B cell (primary cell): ENCODE results near the gene OR52I1. TPM values are rescaled to one million over a fixed set of nuclear protein-coding genes. Genes with fewer than 3 reads are reported as not detected.

ENCODE experiments used
- ATAC-seq: fragments of 200-7000 bp; cut with Tn5 transposase; one replicate; pipeline ENCODE4 v1.10.0; 2021; ENCODE audit warnings: low read depth, mild to moderate bottlenecking, moderate number of reproducible peaks, moderate library complexity
- CTCF ChIA-PET: fragments of 350-600 bp; sonication (Branson Sonifier 250); formaldehyde crosslinking; loops from one replicate; lab custom pipeline; 2021; ENCODE audit warnings: antibody characterized with exemption, inconsistent platforms; lab: Charles Lee
- POLR2A ChIA-PET: fragments of 350-600 bp; sonication (Branson Sonifier 250); formaldehyde crosslinking; loops from one replicate; lab custom pipeline; 2021; ENCODE audit warnings: antibody characterized with exemption; lab: Charles Lee
- DNase-seq: peaks from one replicate; pipeline ENCODE4 v3.0.0; 2013
- H2AFZ ChIP-seq: 2 replicates; pipeline ENCODE4 v1.6.1; 2012; ENCODE audit warnings: mild to moderate bottlenecking, low read depth, low read length; ENCODE audit not compliant: insufficient read depth, poor library complexity, severe bottlenecking
- H3K27ac ChIP-seq, 2 donors: 1 replicate in 1 of 2; 2 replicates in 1 of 2; pipeline ENCODE4 v1.5.1; 2012 to 2013; ENCODE audit warnings: low read length in 2 of 2, mild to moderate bottlenecking in 2 of 2, moderate library complexity in 1 of 2
- H3K27me3 ChIP-seq, 4 experiments: fragments of 200-600 bp in 1 of 4; sonication (generic) in 1 of 4; replicated peaks in 1 of 4; 1 replicate in 2 of 4; 2 replicates in 2 of 4; pipeline versions ENCODE4 v1.6.1 to v1.7.0; 2013 to 2016; ENCODE audit warnings: low read length in 3 of 4, mild to moderate bottlenecking in 2 of 4, mixed read lengths in 1 of 4, moderate library complexity in 1 of 4; ENCODE audit not compliant: insufficient read depth in 4 of 4, control insufficient read depth in 3 of 4; ENCODE audit errors: control extremely low read depth in 1 of 4
- H3K36me3 ChIP-seq, 2 experiments: replicated peaks in 1 of 2; 1 replicate in 1 of 2; 2 replicates in 1 of 2; pipeline versions ENCODE4 v1.6.1 to v1.7.1; 2013; ENCODE audit warnings: low read length in 1 of 2; ENCODE audit not compliant: insufficient read depth in 2 of 2, control insufficient read depth in 1 of 2; ENCODE audit errors: control extremely low read depth in 1 of 2, extremely low read depth in 1 of 2
- H3K4me1 ChIP-seq, 2 donors: fragments of 200-600 bp in 1 of 2; sonication (generic) in 1 of 2; 1 replicate in 1 of 2; 2 replicates in 1 of 2; pipeline versions ENCODE4 v1.5.1 to v1.6.1; 2013 to 2017; ENCODE audit warnings: low read length in 2 of 2; ENCODE audit not compliant: control insufficient read depth in 2 of 2, insufficient read depth in 2 of 2
- H3K4me2 ChIP-seq: replicated peaks from 2 replicates; pipeline ENCODE3; 2012; ENCODE audit warnings: mild to moderate bottlenecking, low read depth, low read length; ENCODE audit not compliant: poor library complexity, severe bottlenecking
- H3K4me3 ChIP-seq, 5 experiments: fragments of 200-600 bp in 1 of 5; sonication (generic) in 1 of 5; 1 replicate in 3 of 5; 2 replicates in 2 of 5; pipeline versions ENCODE4 v1.5.1 to v1.7.0; 2011 to 2016; ENCODE audit warnings: low read length in 4 of 5, mild to moderate bottlenecking in 4 of 5, low read depth in 2 of 5, control low read depth in 1 of 5, moderate library complexity in 1 of 5; ENCODE audit not compliant: insufficient read depth in 1 of 5; ENCODE audit errors: control extremely low read depth in 1 of 5, extremely low read depth in 1 of 5
- H3K79me2 ChIP-seq: fragments of 200-600 bp; sonication (generic); one replicate; pipeline ENCODE4 v1.6.0; 2016; ENCODE audit warnings: low read length; ENCODE audit not compliant: control insufficient read depth, insufficient read depth
- H3K9ac ChIP-seq: fragments of 200-600 bp; sonication (generic); 2 replicates; pipeline ENCODE4 v1.6.1; 2017; ENCODE audit warnings: mild to moderate bottlenecking, low read length, moderate library complexity
- H3K9me3 ChIP-seq, 3 donors: one replicate each; pipeline versions ENCODE4 v1.6.1 to v1.7.1; 2013; ENCODE audit warnings: low read length in 2 of 3; ENCODE audit not compliant: control insufficient read depth in 2 of 3, insufficient read depth in 1 of 3; ENCODE audit errors: control extremely low read depth in 1 of 3
- H4K20me1 ChIP-seq: 2 replicates; pipeline ENCODE4 v1.6.0; 2012; ENCODE audit warnings: mild to moderate bottlenecking, low read length; ENCODE audit not compliant: insufficient read depth, control insufficient read depth, poor library complexity, severe bottlenecking
- H3K27ac Mint-ChIP-seq: one replicate; pipeline ENCODE4 v1.8.0; 2021; ENCODE audit warnings: mixed read lengths
- H3K27me3 Mint-ChIP-seq: one replicate; pipeline ENCODE4 v1.8.0; 2021; ENCODE audit warnings: mixed read lengths
- H3K4me1 Mint-ChIP-seq: one replicate; pipeline ENCODE4 v1.8.0; 2021; ENCODE audit warnings: mixed read lengths
- H3K4me3 Mint-ChIP-seq: one replicate; pipeline ENCODE4 v1.8.0; 2021; ENCODE audit warnings: mixed read lengths
- H3K9me3 Mint-ChIP-seq: one replicate; pipeline ENCODE4 v1.8.0; 2022; ENCODE audit warnings: mixed read lengths; ENCODE audit not compliant: insufficient read depth
- EZH2 ChIP-seq: IDR thresholded peaks from 2 replicates; pipeline ENCODE4 v1.6.1; 2012; ENCODE audit warnings: borderline replicate concordance, low read depth, mild to moderate bottlenecking, moderate library complexity, low read length; ENCODE audit not compliant: insufficient read depth, poor library complexity, severe bottlenecking
- WGBS: methylation state at CpG from one replicate; pipeline ENCODE4 v1.1.5; 2013; ENCODE audit warnings: missing lambda C conversion rate; ENCODE audit not compliant: insufficient coverage; 5-methylcytosine and 5-hydroxymethylcytosine counted together
- intact Hi-C: fragments of 100-400 bp; cut with micrococcal nuclease; formaldehyde crosslinking; loops from one replicate; pipeline ENCODE4 v1.10.0; 2022
- polyA minus RNA-seq: library from RNA; depleted of rRNA, polyadenylated mRNA; stranded (reverse); fragments of >200 nt; gene quantifications from 2 replicates; pipeline ENCODE4 v1.2.3, GENCODE V29; 2012
- polyA plus RNA-seq: library from polyadenylated mRNA; depleted of rRNA; stranded (reverse); fragments of >200 nt; gene quantifications from 2 replicates; pipeline ENCODE4 v1.2.3, GENCODE V29; 2012
- total RNA-seq, 2 donors: library from RNA; stranded (reverse); fragments of 120-200 nt in 1 of 2; gene quantifications; 1 replicate in 1 of 2; 2 replicates in 1 of 2; pipeline versions ENCODE4 v1.2.3 to v1.2.4, GENCODE V29; 2013 to 2022
- TF ChIP-seq, protein P1 (sequence below): fragments of 200-600 bp; IDR thresholded peaks from one replicate; pipeline ENCODE4 v1.8.0; 2022; ENCODE audit warnings: antibody characterized with exemption, mild to moderate bottlenecking

Gene OR52I1, protein sequence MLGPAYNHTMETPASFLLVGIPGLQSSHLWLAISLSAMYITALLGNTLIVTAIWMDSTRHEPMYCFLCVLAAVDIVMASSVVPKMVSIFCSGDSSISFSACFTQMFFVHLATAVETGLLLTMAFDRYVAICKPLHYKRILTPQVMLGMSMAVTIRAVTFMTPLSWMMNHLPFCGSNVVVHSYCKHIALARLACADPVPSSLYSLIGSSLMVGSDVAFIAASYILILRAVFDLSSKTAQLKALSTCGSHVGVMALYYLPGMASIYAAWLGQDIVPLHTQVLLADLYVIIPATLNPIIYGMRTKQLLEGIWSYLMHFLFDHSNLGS
- not detected in 2 replicates for total RNA-seq
- not detected for total RNA-seq (2013)
- polyA plus RNA-seq: not detected in 2 replicates
- not detected in 2 replicates for polyA minus RNA-seq

- DNase-seq (no peak), ATAC-seq (no peak)
- Histone ChIP-seq H3K27me3 (no peaks in the 10 kb centered on the region), H3K4me1 (no peaks in the 10 kb centered on the region), H2AFZ (no peak within 1 kb of the TSS), H3K27ac (no peak within 1 kb of the TSS), H3K9me3 (no peaks in the 10 kb centered on the region), H3K4me2 (no peak within 1 kb of the TSS), H3K36me3 (peaks cover 0 to 17% of the 10 kb centered on the region in 2 experiments), H3K9ac (no peak within 1 kb of the TSS), H4K20me1 (no peaks in the 10 kb centered on the region), H3K79me2 (no peaks in the 10 kb centered on the region), H3K4me3 (no peak within 1 kb of the TSS)
- intact Hi-C loops: no loop called here
- no peak within 1 kb of the TSS for H3K4me3 Mint-ChIP-seq
- ChIA-PET POLR2A (no interaction called here), CTCF (interaction anchor here (1.4 kb wide), 1 partner anchor 406 kb away, joined by 5 read pairs; no protein-coding TSS in a partner anchor)
- H3K27ac Mint-ChIP-seq: no peak within 1 kb of the TSS
- TF ChIP-seq, protein P1, sequence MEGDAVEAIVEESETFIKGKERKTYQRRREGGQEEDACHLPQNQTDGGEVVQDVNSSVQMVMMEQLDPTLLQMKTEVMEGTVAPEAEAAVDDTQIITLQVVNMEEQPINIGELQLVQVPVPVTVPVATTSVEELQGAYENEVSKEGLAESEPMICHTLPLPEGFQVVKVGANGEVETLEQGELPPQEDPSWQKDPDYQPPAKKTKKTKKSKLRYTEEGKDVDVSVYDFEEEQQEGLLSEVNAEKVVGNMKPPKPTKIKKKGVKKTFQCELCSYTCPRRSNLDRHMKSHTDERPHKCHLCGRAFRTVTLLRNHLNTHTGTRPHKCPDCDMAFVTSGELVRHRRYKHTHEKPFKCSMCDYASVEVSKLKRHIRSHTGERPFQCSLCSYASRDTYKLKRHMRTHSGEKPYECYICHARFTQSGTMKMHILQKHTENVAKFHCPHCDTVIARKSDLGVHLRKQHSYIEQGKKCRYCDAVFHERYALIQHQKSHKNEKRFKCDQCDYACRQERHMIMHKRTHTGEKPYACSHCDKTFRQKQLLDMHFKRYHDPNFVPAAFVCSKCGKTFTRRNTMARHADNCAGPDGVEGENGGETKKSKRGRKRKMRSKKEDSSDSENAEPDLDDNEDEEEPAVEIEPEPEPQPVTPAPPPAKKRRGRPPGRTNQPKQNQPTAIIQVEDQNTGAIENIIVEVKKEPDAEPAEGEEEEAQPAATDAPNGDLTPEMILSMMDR: no peak
- no peak for TF ChIP-seq EZH2
- no peaks in the 10 kb centered on the region for H3K27me3 Mint-ChIP-seq
- H3K9me3 Mint-ChIP-seq: no peaks in the 10 kb centered on the region
- WGBS: no CpG with 5 or more reads among the region's 1 CpG
- H3K4me1 Mint-ChIP-seq: no peaks in the 10 kb centered on the region
These were observed at the start of gene OR52I1 for GRCh38 chr11:4593739-4594138. TSS of gene OR52I1 (plus strand) at chr11:4594039. CDS start at chr11:4594039, 0 bp downstream.

DNA sequence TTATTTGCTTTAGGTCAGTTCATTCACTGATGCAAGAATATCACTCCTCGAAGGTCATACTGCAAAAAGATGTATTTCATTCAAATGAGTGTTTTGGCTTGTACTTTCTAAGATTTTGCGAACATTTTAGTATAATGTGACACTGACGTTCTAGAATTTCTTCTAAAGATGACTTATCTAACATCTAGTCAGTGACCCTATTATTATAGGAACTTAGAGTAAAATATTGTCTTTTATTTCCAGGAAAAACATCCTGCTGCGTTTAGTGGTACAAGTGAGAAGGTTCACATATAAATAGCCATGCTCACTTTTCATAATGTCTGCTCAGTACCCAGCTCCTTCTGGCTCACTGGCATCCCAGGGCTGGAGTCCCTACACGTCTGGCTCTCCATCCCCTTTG, 48.9 kb upstream of the OR52I1 start, which contains the start of gene OR52M1:
OR52M1 (plus strand) TSS at position 301 of the 400 bp plus-strand sequence; CDS start at position 301, 0 bp downstream.
- no peak within 1 kb of the TSS for H3K27ac Mint-ChIP-seq
- no peak within 1 kb of the TSS for H3K4me3 Mint-ChIP-seq
- DNase-seq (no peak), ATAC-seq (no peak)
- ChIA-PET POLR2A (no interaction called here), CTCF (interaction anchor here (0.7 to 0.8 kb wide), 3 partner anchors 25 to 358 kb away, joined by 3 to 4 read pairs (median 4); no protein-coding TSS in a partner anchor)
- peaks cover 12% of the 10 kb centered on the region for H3K27me3 Mint-ChIP-seq
- WGBS: no CpG with 5 or more reads among the region's 5 CpGs
- H2AFZ ChIP-seq: no peak within 1 kb of the TSS
- TF ChIP-seq, protein P1: no peak
- no peak for TF ChIP-seq EZH2
- H3K27ac ChIP-seq: no peak within 1 kb of the TSS
- no peak within 1 kb of the TSS for H3K4me2 ChIP-seq
- H3K79me2 ChIP-seq: no peaks in the 10 kb centered on the region
- no peaks in the 10 kb centered on the region for H4K20me1 ChIP-seq
- peaks cover 0 to 3% (median 0%) of the 10 kb centered on the region in 4 experiments for H3K27me3 ChIP-seq
- H3K4me3 ChIP-seq: no peak within 1 kb of the TSS
- H3K9me3 Mint-ChIP-seq: no peaks in the 10 kb centered on the region
- H3K4me1 Mint-ChIP-seq: no peaks in the 10 kb centered on the region
- no peaks in the 10 kb centered on the region for H3K4me1 ChIP-seq
- intact Hi-C loops: no loop called here
- no peak within 1 kb of the TSS for H3K9ac ChIP-seq
- H3K9me3 ChIP-seq: no peaks in the 10 kb centered on the region
- no peaks in the 10 kb centered on the region for H3K36me3 ChIP-seq
